Measurements from ENCODE around the gene MYH16. TPM values are rescaled to one million over a fixed set of nuclear protein-coding genes. Genes with fewer than 3 reads are reported as not detected.
"Not testable (repeated sequence)": the region's sequence is repeated elsewhere in the genome, so short reads cannot be mapped to it uniquely, and the experiment has no call there.

The MYH16 gene
- total and polyA plus RNA-seq, 2 donors (not counting 1 experiment from before 2014, with no cell fraction given), result not detected

- Histone ChIP-seq H3K9me3 (ENCODE audit: control insufficient read depth, insufficient read depth, low read depth, low read length) (no peaks in the 10 kb centered on the region), H3K4me2 (ENCODE audit: extremely low read depth, insufficient read depth, low read length) (no peak overlapping the region), H4K20me1 (ENCODE audit: control insufficient read depth, extremely low read depth, insufficient read depth, low read length) (no peaks in the 10 kb centered on the region), H3K4me1 (ENCODE audit: control insufficient read depth, extremely low read depth, insufficient read depth, low read length) (no peaks in the 10 kb centered on the region), H3K9ac (ENCODE audit: insufficient read depth, low read length) (no peak overlapping the region), H3K36me3 (ENCODE audit: control insufficient read depth, insufficient read depth, low read length) (peaks cover 15% of the 10 kb centered on the region), H3K4me3 (replicated peaks in 1 of 4; ENCODE audit: control extremely low read depth in 1 of 4, insufficient read depth in 1 of 4, low read depth in 3 of 4, low read length in 4 of 4) (no peak overlapping the region), H3K27me3 (ENCODE audit: control insufficient read depth, insufficient read depth, low read length) (no peaks in the 10 kb centered on the region), H3K79me2 (ENCODE audit: control insufficient read depth, insufficient read depth, low read length) (peaks cover 9% of the 10 kb centered on the region), H2AFZ (ENCODE audit: low read length) (no peak overlapping the region), H3K27ac (ENCODE audit: insufficient read depth, low read length) (no peak overlapping the region)
- no peak for TF ChIP-seq EZH2 (IDR thresholded peaks at IDR 0.05; ENCODE audit: low read length, missing control alignments)
- no peak for TF ChIP-seq CTCF (conservative IDR thresholded peaks at IDR 0.05 in 1 of 2, IDR thresholded peaks at IDR 0.05 in 1 of 2; ENCODE audit: low read depth in 1 of 2, low read length in 2 of 2)
- no peak for DNase-seq (ENCODE audit: low read depth in 2 of 2)
These were observed 67.0 kb downstream of the MYH16 start for GRCh38 chr7:99339595-99339994.

GRCh38 chr7:99340659-99341058 is 68.0 kb downstream of the MYH16 start:
- Histone ChIP-seq H3K4me3 (replicated peaks in 1 of 4; ENCODE audit: control extremely low read depth in 1 of 4, insufficient read depth in 1 of 4, low read depth in 3 of 4, low read length in 4 of 4) (no peak overlapping the region), H3K79me2 (ENCODE audit: control insufficient read depth, insufficient read depth, low read length) (peaks cover 6% of the 10 kb centered on the region), H3K9me3 (ENCODE audit: control insufficient read depth, insufficient read depth, low read depth, low read length) (no peaks in the 10 kb centered on the region), H3K27ac (ENCODE audit: insufficient read depth, low read length) (no peak overlapping the region), H3K36me3 (ENCODE audit: control insufficient read depth, insufficient read depth, low read length) (peaks cover 13% of the 10 kb centered on the region), H3K9ac (ENCODE audit: insufficient read depth, low read length) (no peak overlapping the region), H4K20me1 (ENCODE audit: control insufficient read depth, extremely low read depth, insufficient read depth, low read length) (no peaks in the 10 kb centered on the region), H3K27me3 (ENCODE audit: control insufficient read depth, insufficient read depth, low read length) (no peaks in the 10 kb centered on the region), H3K4me1 (ENCODE audit: control insufficient read depth, extremely low read depth, insufficient read depth, low read length) (no peaks in the 10 kb centered on the region), H2AFZ (ENCODE audit: low read length) (no peak overlapping the region), H3K4me2 (ENCODE audit: extremely low read depth, insufficient read depth, low read length) (no peak overlapping the region)
- DNase-seq (ENCODE audit: low read depth in 2 of 2), result peak in 1 of 2 donors; percentile 60
- TF ChIP-seq CTCF (conservative IDR thresholded peaks at IDR 0.05 in 1 of 2, IDR thresholded peaks at IDR 0.05 in 1 of 2; ENCODE audit: low read depth in 1 of 2, low read length in 2 of 2), result no peak

GRCh38 chr7:99344061-99344647 is 71.5 kb downstream of the MYH16 start:
- Histone ChIP-seq H3K79me2 (ENCODE audit: control insufficient read depth, insufficient read depth, low read length) (peaks cover 3% of the 10 kb centered on the region), H3K4me3 (replicated peaks in 1 of 4; ENCODE audit: control extremely low read depth in 1 of 4, insufficient read depth in 1 of 4, low read depth in 3 of 4, low read length in 4 of 4) (no peak overlapping the region), H4K20me1 (ENCODE audit: control insufficient read depth, extremely low read depth, insufficient read depth, low read length) (no peaks in the 10 kb centered on the region), H2AFZ (ENCODE audit: low read length) (no peak overlapping the region), H3K9ac (ENCODE audit: insufficient read depth, low read length) (no peak overlapping the region), H3K4me1 (ENCODE audit: control insufficient read depth, extremely low read depth, insufficient read depth, low read length) (no peaks in the 10 kb centered on the region), H3K36me3 (ENCODE audit: control insufficient read depth, insufficient read depth, low read length) (peaks cover 16% of the 10 kb centered on the region), H3K27me3 (ENCODE audit: control insufficient read depth, insufficient read depth, low read length) (no peaks in the 10 kb centered on the region), H3K4me2 (ENCODE audit: extremely low read depth, insufficient read depth, low read length) (no peak overlapping the region), H3K9me3 (ENCODE audit: control insufficient read depth, insufficient read depth, low read depth, low read length) (no peaks in the 10 kb centered on the region), H3K27ac (ENCODE audit: insufficient read depth, low read length) (no peak overlapping the region)
- TF ChIP-seq EZH2 (IDR thresholded peaks at IDR 0.05; ENCODE audit: low read length, missing control alignments), result no peak
- no peak for TF ChIP-seq CTCF (conservative IDR thresholded peaks at IDR 0.05 in 1 of 2, IDR thresholded peaks at IDR 0.05 in 1 of 2; ENCODE audit: low read depth in 1 of 2, low read length in 2 of 2)
- DNase-seq (ENCODE audit: low read depth in 2 of 2), result no peak

GRCh38 chr7:99350641-99351040 is 78.0 kb downstream of the MYH16 start:
- not testable (repeated sequence) for H2AFZ ChIP-seq (ENCODE audit: low read length); H4K20me1 ChIP-seq (ENCODE audit: control insufficient read depth, extremely low read depth, insufficient read depth, low read length); H3K9me3 ChIP-seq (ENCODE audit: control insufficient read depth, insufficient read depth, low read depth, low read length); H3K4me2 ChIP-seq (ENCODE audit: extremely low read depth, insufficient read depth, low read length); DNase-seq (ENCODE audit: low read depth in 2 of 2); H3K27me3 ChIP-seq (ENCODE audit: control insufficient read depth, insufficient read depth, low read length); H3K9ac ChIP-seq (ENCODE audit: insufficient read depth, low read length); H3K79me2 ChIP-seq (ENCODE audit: control insufficient read depth, insufficient read depth, low read length); H3K27ac ChIP-seq (ENCODE audit: insufficient read depth, low read length); H3K4me3 ChIP-seq (replicated peaks in 1 of 4; ENCODE audit: control extremely low read depth in 1 of 4, insufficient read depth in 1 of 4, low read depth in 3 of 4, low read length in 4 of 4); H3K4me1 ChIP-seq (ENCODE audit: control insufficient read depth, extremely low read depth, insufficient read depth, low read length)
- H3K36me3 ChIP-seq (ENCODE audit: control insufficient read depth, insufficient read depth, low read length), result peaks cover 22% of the 10 kb centered on the region

Data from fibroblast of lung (primary cell).